H9 (cell line): ENCODE results near the gene GNB3. TPM values are rescaled to one million over a fixed set of nuclear protein-coding genes. Genes with fewer than 3 reads are reported as not detected.
A peak's percentile ranks its signal among the peaks of the same experiment; 100 is the strongest.

Experiments
- DNase-seq: peaks from one replicate; pipeline ENCODE4 v3.0.0-alpha.2; 2017
- H2AFZ ChIP-seq: one replicate; pipeline ENCODE4 v1.6.1; 2013; ENCODE audit warnings: mild to moderate bottlenecking, low read length, control low read depth, moderate library complexity
- H2AK5ac ChIP-seq: 2 replicates; pipeline ENCODE4 v1.6.1; 2013; ENCODE audit warnings: low read length, control low read depth, mixed read lengths; ENCODE audit not compliant: insufficient read length
- H2BK120ac ChIP-seq: one replicate; pipeline ENCODE4 v1.6.1; 2013; ENCODE audit warnings: low read depth, mild to moderate bottlenecking, low read length, control low read depth, inconsistent platforms; ENCODE audit not compliant: poor library complexity, severe bottlenecking
- H2BK12ac ChIP-seq: 2 replicates; pipeline ENCODE4 v1.6.1; 2013; ENCODE audit warnings: low read length, control low read depth, mixed read lengths, low read depth; ENCODE audit not compliant: insufficient read length
- H2BK15ac ChIP-seq: 2 replicates; pipeline ENCODE4 v1.6.1; 2013; ENCODE audit warnings: low read depth, low read length, control low read depth
- H2BK20ac ChIP-seq: one replicate; pipeline ENCODE4 v1.6.1; 2013; ENCODE audit warnings: low read depth, mild to moderate bottlenecking, low read length, control low read depth, inconsistent platforms; ENCODE audit not compliant: poor library complexity, severe bottlenecking
- H2BK5ac ChIP-seq: 2 replicates; pipeline ENCODE4 v1.6.1; 2013; ENCODE audit warnings: low read length, control low read depth, mixed read lengths; ENCODE audit not compliant: insufficient read length
- H3K14ac ChIP-seq: 2 replicates; pipeline ENCODE4 v1.6.1; 2013; ENCODE audit warnings: low read length, control low read depth; ENCODE audit not compliant: insufficient read depth
- H3K18ac ChIP-seq: 2 replicates; pipeline ENCODE4 v1.6.1; 2013; ENCODE audit warnings: low read depth, mild to moderate bottlenecking, mixed read lengths, low read length, control low read depth; ENCODE audit not compliant: insufficient read length
- H3K23ac ChIP-seq: 2 replicates; pipeline ENCODE4 v1.6.1; 2013; ENCODE audit warnings: low read length, control low read depth, mixed read lengths, low read depth; ENCODE audit not compliant: insufficient read length
- H3K23me2 ChIP-seq: 2 replicates; pipeline ENCODE4 v1.6.1; 2013; ENCODE audit warnings: low read depth, mild to moderate bottlenecking, mixed read lengths, low read length, control low read depth; ENCODE audit not compliant: insufficient read length, poor library complexity, severe bottlenecking
- H3K27ac ChIP-seq: 2 replicates; pipeline ENCODE4 v1.5.1; 2013; ENCODE audit warnings: low read length, control low read depth, mixed read lengths, low read depth; ENCODE audit not compliant: insufficient read length
- H3K27me3 ChIP-seq: 2 replicates; pipeline ENCODE4 v1.6.1; 2013; ENCODE audit warnings: low read length, control low read depth, inconsistent platforms; ENCODE audit not compliant: insufficient read depth
- H3K4ac ChIP-seq: 2 replicates; pipeline ENCODE4 v1.6.1; 2013; ENCODE audit warnings: low read depth, mild to moderate bottlenecking, control low read depth, inconsistent platforms, low read length, moderate library complexity
- H3K4me1 ChIP-seq: 2 replicates; pipeline ENCODE4 v1.6.1; 2013; ENCODE audit warnings: low read length, control low read depth, inconsistent platforms; ENCODE audit not compliant: insufficient read depth
- H3K4me2 ChIP-seq: 2 replicates; pipeline ENCODE4 v1.6.1; 2013; ENCODE audit warnings: low read length, control low read depth, mixed read lengths; ENCODE audit not compliant: insufficient read length, insufficient read depth
- H3K56ac ChIP-seq: 2 replicates; pipeline ENCODE4 v1.6.1; 2013; ENCODE audit warnings: low read depth, mild to moderate bottlenecking, mixed read lengths, low read length, control low read depth; ENCODE audit not compliant: insufficient read length
- H3K79me1 ChIP-seq: 2 replicates; pipeline ENCODE4 v1.6.1; 2013; ENCODE audit warnings: low read depth, mild to moderate bottlenecking, moderate library complexity, low read length, control low read depth, inconsistent platforms; ENCODE audit not compliant: insufficient read depth, poor library complexity, severe bottlenecking
- H3K79me2 ChIP-seq: 2 replicates; pipeline ENCODE4 v1.6.1; 2013; ENCODE audit warnings: low read length, control low read depth, inconsistent platforms; ENCODE audit not compliant: insufficient read depth
- H3K9ac ChIP-seq: 2 replicates; pipeline ENCODE4 v1.6.1; 2013; ENCODE audit warnings: low read length, control low read depth, mixed read lengths; ENCODE audit not compliant: insufficient read length; ENCODE audit errors: extremely low read depth
- H3K9me3 ChIP-seq: one replicate; pipeline ENCODE4 v1.6.1; 2013; ENCODE audit warnings: low read depth, low read length, inconsistent platforms; ENCODE audit not compliant: control insufficient read depth
- H3T11ph ChIP-seq: one replicate; pipeline ENCODE4 v1.6.1; 2013; ENCODE audit warnings: mild to moderate bottlenecking, low read length, control low read depth, inconsistent platforms
- H4K20me1 ChIP-seq: one replicate; pipeline ENCODE4 v1.6.1; 2013; ENCODE audit not compliant: control insufficient read depth, insufficient read length, insufficient read depth
- H4K5ac ChIP-seq: 2 replicates; pipeline ENCODE4 v1.6.1; 2013; ENCODE audit warnings: low read depth, mild to moderate bottlenecking, mixed read lengths, low read length, control low read depth; ENCODE audit not compliant: insufficient read length
- H4K8ac ChIP-seq: replicated peaks from 2 replicates; pipeline ENCODE4 v1.6.1; 2013; ENCODE audit warnings: low read length, control low read depth, mixed read lengths, low read depth; ENCODE audit not compliant: insufficient read length
- H4K91ac ChIP-seq: 2 replicates; pipeline ENCODE4 v1.6.1; 2013; ENCODE audit warnings: low read depth, mild to moderate bottlenecking, moderate library complexity, mixed read lengths, low read length, control low read depth; ENCODE audit not compliant: insufficient read length
- H3K27ac Mint-ChIP-seq, 3 experiments: 2 replicates in 2 of 3; 3 replicates in 1 of 3; pipeline ENCODE4 v1.8.0; 2020 to 2021; ENCODE audit warnings: mixed read lengths in 3 of 3, mild to moderate bottlenecking in 1 of 3, moderate library complexity in 1 of 3
- H3K27me3 Mint-ChIP-seq: 2 replicates; pipeline ENCODE4 v1.8.0; 2021; ENCODE audit warnings: low read depth, mild to moderate bottlenecking, moderate library complexity, mixed read lengths
- H3K36me3 Mint-ChIP-seq, 3 experiments: 2 replicates in 2 of 3; 3 replicates in 1 of 3; pipeline ENCODE4 v1.8.0; 2020 to 2021; ENCODE audit warnings: low read depth in 3 of 3, mixed read lengths in 3 of 3; ENCODE audit not compliant: insufficient read depth in 1 of 3
- H3K4me1 Mint-ChIP-seq, 2 experiments: 2 replicates each; pipeline ENCODE4 v1.8.0; 2020; ENCODE audit warnings: mixed read lengths in 2 of 2
- H3K4me3 Mint-ChIP-seq, 2 experiments: 2 replicates in 1 of 2; 3 replicates in 1 of 2; pipeline ENCODE4 v1.8.0; 2020 to 2021; ENCODE audit warnings: mild to moderate bottlenecking in 2 of 2, mixed read lengths in 2 of 2, moderate library complexity in 1 of 2
- H3K9me3 Mint-ChIP-seq, 2 experiments: 2 replicates in 1 of 2; 3 replicates in 1 of 2; pipeline ENCODE4 v1.8.0; 2020; ENCODE audit warnings: mild to moderate bottlenecking in 2 of 2, mixed read lengths in 2 of 2, moderate library complexity in 1 of 2
- CTCF ChIP-seq: fragments of 200-600 bp; sonication (generic); conservative IDR thresholded peaks from 3 replicates; pipeline ENCODE4 v1.8.0; 2021; ENCODE audit warnings: antibody characterized with exemption, mild to moderate bottlenecking
- WGBS: extraction: QIAGEN DNeasy Blood & Tissue Kit; methylation state at CpG from one replicate; pipeline ENCODE4 v1.1.7; 2013; ENCODE audit warnings: missing lambda C conversion rate, low lambda C conversion rate, mixed read lengths; ENCODE audit not compliant: insufficient read length; ENCODE audit errors: extremely low coverage; 5-methylcytosine and 5-hydroxymethylcytosine counted together
- total RNA-seq: library from RNA; stranded (reverse); gene quantifications from 2 replicates; pipeline ENCODE4 v1.2.1, GENCODE V29; 2021

GNB3 gene
- total RNA-seq, 1 experiment from 2014 or later: 17.3 TPM

GRCh38 chr12:6818645-6819044, 22.1 kb upstream of the GNB3 start:
- Histone ChIP-seq H2BK15ac (no peak overlapping the region), H3K27ac (no peak overlapping the region), H3K23ac (no peak overlapping the region), H4K8ac (no peak overlapping the region), H2BK20ac (no peak overlapping the region), H3K23me2 (peaks cover 8% of the 10 kb centered on the region), H3T11ph (no peak overlapping the region), H4K5ac (no peak overlapping the region), H2BK12ac (no peak overlapping the region), H2AFZ (no peak overlapping the region), H3K79me2 (no peaks in the 10 kb centered on the region), H3K9ac (no peak overlapping the region), H4K91ac (no peak overlapping the region), H2AK5ac (no peak overlapping the region), H3K79me1 (no peaks in the 10 kb centered on the region), H3K9me3 (no peaks in the 10 kb centered on the region), H3K4me1 (peaks cover 7% of the 10 kb centered on the region; the same call in 1 of the 2 replicates), H3K18ac (no peak overlapping the region), H3K14ac (no peak overlapping the region), H3K4me2 (peak overlapping the region; percentile 17), H3K4ac (no peak overlapping the region), H3K27me3 (peaks cover 4% of the 10 kb centered on the region; the same call in 1 of the 2 replicates), H4K20me1 (no peaks in the 10 kb centered on the region), H2BK5ac (no peak overlapping the region), H2BK120ac (no peak overlapping the region), H3K56ac (no peak overlapping the region)
- H3K4me1 Mint-ChIP-seq: peaks cover 50 to 53% of the 10 kb centered on the region in 2 experiments
- peaks cover 0 to 3% (median 0%) of the 10 kb centered on the region in 3 experiments; a peak in 1 of 7 replicates for H3K36me3 Mint-ChIP-seq
- peak overlapping the region; percentile 71 to 96 (median 74); a peak in 4 of 7 replicates for H3K27ac Mint-ChIP-seq
- peaks cover 68% of the 10 kb centered on the region for H3K27me3 Mint-ChIP-seq
- H3K9me3 Mint-ChIP-seq: peaks cover 0 to 2% of the 10 kb centered on the region in 2 experiments; a peak in 1 of 5 replicates
- no peak for TF ChIP-seq CTCF
- no peak for DNase-seq
- H3K4me3 Mint-ChIP-seq: peak overlapping the region; percentile 17 to 72; a peak in 4 of 5 replicates
- WGBS: no CpG with 5 or more reads among the region's 5 CpGs
